Superior temporal gyrus (tissue), 1 donor: ENCODE measurements around the gene TRIM65.
"Not testable (repeated sequence)": the region's sequence is repeated elsewhere in the genome, so short reads cannot be mapped to it uniquely, and the experiment has no call there.

Experiments
- DNase-seq: peaks from one replicate; pipeline ENCODE4 v3.0.0-alpha.2; 2016; ENCODE audit errors: extremely low spot score

TRIM65 gene

GRCh38 chr17:75854101-75854748 lies 42.5 kb downstream of the TRIM65 start:
- DNase-seq: peak; percentile 24

- no peak for DNase-seq
Measured at GRCh38 chr17:75853433-75853832, 43.3 kb downstream of the TRIM65 start.

- DNase-seq: not testable (repeated sequence)
Measured at GRCh38 chr17:75851693-75851991, 45.1 kb downstream of the TRIM65 start.

GRCh38 chr17:75850928-75851692 lies 45.6 kb downstream of the TRIM65 start:
- peak; percentile 59 for DNase-seq

GRCh38 chr17:75849724-75850123 lies 47.0 kb downstream of the TRIM65 start:
- no peak for DNase-seq

- no peak for DNase-seq
Measured at GRCh38 chr17:75849279-75849646, 47.5 kb downstream of the TRIM65 start.

GRCh38 chr17:75848523-75849278 lies 48.0 kb downstream of the TRIM65 start:
- DNase-seq: peak; percentile 46

- no peak for DNase-seq
Measured at GRCh38 chr17:75847614-75848522, 48.9 kb downstream of the TRIM65 start.

GRCh38 chr17:75846692-75847613 lies 49.8 kb downstream of the TRIM65 start:
- DNase-seq: no peak

GRCh38 chr17:75845933-75846691 lies 50.6 kb downstream of the TRIM65 start:
- DNase-seq: no peak

- peak; percentile 45 for DNase-seq
Measured at GRCh38 chr17:75845058-75845711, 51.6 kb downstream of the TRIM65 start.

GRCh38 chr17:75844530-75845057 lies 52.2 kb downstream of the TRIM65 start:
- no peak for DNase-seq

- DNase-seq: no peak
Measured at GRCh38 chr17:75843577-75844529, 52.9 kb downstream of the TRIM65 start, which contains the start of gene UNC13D. Gene UNC13D (minus strand): TSS chr17:75844404. CDS start chr17:75844337, 67 bp downstream.

GRCh38 chr17:75842963-75843576 lies 53.7 kb downstream of the TRIM65 start:
- DNase-seq: no peak

GRCh38 chr17:75842411-75842810 lies 54.3 kb downstream of the TRIM65 start:
- DNase-seq: no peak

- DNase-seq: no peak
Measured at GRCh38 chr17:75840799-75841164, 56.0 kb downstream of the TRIM65 start.
